PC-9 (cell line): ENCODE data around the gene MLYCD.

Experiments
- EZH2 ChIP-seq: fragments of 200-600 bp; sonication (generic); IDR thresholded peaks from 2 replicates; pipeline ENCODE4 v1.8.0; 2017; ENCODE audit warnings: antibody characterized with exemption, low read depth
- TF ChIP-seq, protein P1 (sequence below): fragments of 200-600 bp; sonication (generic); conservative IDR thresholded peaks from 2 replicates; pipeline ENCODE4 v1.6.1; 2017; ENCODE audit warnings: mixed run types, antibody characterized with exemption, mild to moderate bottlenecking, moderate library complexity

DNA sequence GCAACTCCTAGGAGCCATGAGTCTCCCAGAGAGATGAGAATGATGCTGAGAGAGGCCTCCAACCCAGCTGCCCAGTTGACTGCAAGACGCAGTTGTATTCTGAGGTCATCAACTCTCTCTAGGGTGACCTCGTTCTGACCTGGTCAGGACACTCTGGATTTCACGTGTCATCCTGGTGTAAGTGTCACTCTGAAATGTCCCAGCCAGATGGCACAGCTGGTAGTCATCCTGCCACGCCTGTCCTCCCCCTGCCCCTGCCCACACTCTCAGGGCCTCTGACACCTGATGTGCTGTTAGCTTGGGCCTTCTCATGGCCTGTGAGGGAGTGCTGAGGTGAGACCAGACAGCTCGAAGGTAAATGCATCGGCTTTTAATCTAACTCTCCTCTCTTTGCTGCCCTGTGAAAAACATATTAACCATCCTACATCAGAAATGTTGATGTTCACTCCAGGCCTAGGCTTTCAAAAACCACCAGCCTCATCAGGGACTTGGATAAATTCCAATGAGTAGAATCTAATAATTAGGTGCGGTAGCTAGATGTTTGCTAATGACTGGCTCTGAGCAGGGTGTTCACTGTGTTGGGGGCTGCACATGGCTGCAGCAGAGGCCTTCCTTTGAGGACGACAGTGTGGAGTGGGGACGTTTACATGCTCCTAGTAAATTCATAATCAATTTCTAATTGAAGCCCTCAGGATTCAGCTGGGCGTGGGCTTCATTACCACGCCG lies 13.8 kb downstream of the MLYCD start:
- TF ChIP-seq, protein P1, sequence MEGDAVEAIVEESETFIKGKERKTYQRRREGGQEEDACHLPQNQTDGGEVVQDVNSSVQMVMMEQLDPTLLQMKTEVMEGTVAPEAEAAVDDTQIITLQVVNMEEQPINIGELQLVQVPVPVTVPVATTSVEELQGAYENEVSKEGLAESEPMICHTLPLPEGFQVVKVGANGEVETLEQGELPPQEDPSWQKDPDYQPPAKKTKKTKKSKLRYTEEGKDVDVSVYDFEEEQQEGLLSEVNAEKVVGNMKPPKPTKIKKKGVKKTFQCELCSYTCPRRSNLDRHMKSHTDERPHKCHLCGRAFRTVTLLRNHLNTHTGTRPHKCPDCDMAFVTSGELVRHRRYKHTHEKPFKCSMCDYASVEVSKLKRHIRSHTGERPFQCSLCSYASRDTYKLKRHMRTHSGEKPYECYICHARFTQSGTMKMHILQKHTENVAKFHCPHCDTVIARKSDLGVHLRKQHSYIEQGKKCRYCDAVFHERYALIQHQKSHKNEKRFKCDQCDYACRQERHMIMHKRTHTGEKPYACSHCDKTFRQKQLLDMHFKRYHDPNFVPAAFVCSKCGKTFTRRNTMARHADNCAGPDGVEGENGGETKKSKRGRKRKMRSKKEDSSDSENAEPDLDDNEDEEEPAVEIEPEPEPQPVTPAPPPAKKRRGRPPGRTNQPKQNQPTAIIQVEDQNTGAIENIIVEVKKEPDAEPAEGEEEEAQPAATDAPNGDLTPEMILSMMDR: no peak
- no peak for TF ChIP-seq EZH2
